Measurements from ENCODE around the gene ATP1A3.

DNA sequence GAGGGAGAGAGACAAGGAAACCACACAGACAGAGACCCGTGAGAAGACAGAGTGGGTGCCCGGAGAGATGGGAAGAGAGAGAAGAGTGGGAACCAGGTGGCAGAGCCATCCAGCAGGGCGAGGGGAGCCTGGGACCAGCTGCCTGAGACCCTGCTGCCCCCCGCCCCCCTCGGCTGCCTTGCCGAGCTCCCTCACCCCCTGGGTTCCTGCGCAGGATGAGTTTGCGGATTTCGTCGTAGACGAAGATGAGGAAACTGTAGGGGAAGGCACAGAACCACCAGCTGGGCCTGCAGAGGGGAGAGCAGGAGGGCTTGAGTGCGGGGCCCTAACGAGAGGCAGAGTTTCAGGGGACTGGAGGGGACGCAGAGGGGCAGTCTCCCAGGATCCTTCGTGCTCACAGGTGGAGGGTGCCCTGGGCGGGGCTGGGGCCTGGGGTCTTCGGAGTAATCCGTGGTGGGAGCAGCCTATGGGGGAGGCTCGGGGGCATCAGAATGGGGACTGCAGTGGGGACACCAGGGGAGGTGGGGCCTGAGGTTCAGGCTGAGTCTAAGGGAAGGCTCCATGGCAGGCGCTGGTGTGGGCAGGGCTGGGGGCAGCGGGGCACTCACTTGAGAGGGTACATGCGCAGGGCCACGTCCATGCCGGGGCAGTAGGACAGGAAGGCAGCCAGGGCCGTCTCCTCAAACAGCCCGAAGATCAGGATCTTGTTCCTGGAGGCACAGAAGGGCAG, 26.8 kb downstream of the ATP1A3 start:
- no peak for TF ChIP-seq CTCF (conservative IDR thresholded peaks at IDR 0.05; ENCODE audit: low read depth, low read length)
- TF ChIP-seq EZH2phosphoT487 (IDR thresholded peaks at IDR 0.05; ENCODE audit: borderline replicate concordance, low read length): no peak
- TF ChIP-seq EZH2 (IDR thresholded peaks at IDR 0.05; ENCODE audit: low read length, unreplicated experiment): no peak

Data from PC-3 (cell line).